ENCODE results near the gene PAK5. TPM values are rescaled to one million over a fixed set of nuclear protein-coding genes. Genes with fewer than 3 reads are reported as not detected.

The PAK5 gene
- total RNA-seq, 1 experiment from 2014 or later, result not detected

- DNase-seq (ENCODE audit: low read depth, low spot score) (no peak), ATAC-seq (no peak)
- no peaks in the 10 kb centered on the region for H3K9me3 ChIP-seq (ENCODE audit: control insufficient read depth, insufficient read depth, low read depth, low read length)
- intact Hi-C loops (cut with micrococcal nuclease; ENCODE audit: unreplicated experiment), result no loop called here
- POLR2A ChIA-PET, result no interaction called here
- H3K4me3 ChIP-seq (ENCODE audit: low read depth in 2 of 2, low read length in 2 of 2), result no peak overlapping the region
- in situ Hi-C loops (cut with HindIII; ENCODE audit: low pct_unique_long_range_greater_than_20kb, low sequenced_read_pairs), result no loop called here
- BruUV-seq (replicated peaks), result no TSS peak
- no peaks in the 10 kb centered on the region for H3K36me3 ChIP-seq (ENCODE audit: control insufficient read depth, insufficient read depth, low read length)
- H3K27me3 ChIP-seq (ENCODE audit: control insufficient read depth, insufficient read depth, low read length), result no peaks in the 10 kb centered on the region
- no peak for TF ChIP-seq POLR2AphosphoS5 (IDR thresholded peaks at IDR 0.05; ENCODE audit: low read depth, low read length)
- TF ChIP-seq TCF7L2 (IDR thresholded peaks at IDR 0.05; ENCODE audit: low read depth, low read length), result no peak
- TF ChIP-seq CTCF (IDR thresholded peaks at IDR 0.05), result no peak
- TF ChIP-seq REST (IDR thresholded peaks at IDR 0.05; ENCODE audit: insufficient read depth in 1 of 2, low read depth in 2 of 2, low read length in 1 of 2), result no peak
- no peak for TF ChIP-seq SIN3A (IDR thresholded peaks at IDR 0.05; ENCODE audit: borderline replicate concordance, insufficient read depth, low read depth, low read length)
- H3K27ac ChIP-seq (ENCODE audit: low read length), result no peak overlapping the region
- H3K4me1 ChIP-seq (ENCODE audit: control insufficient read depth, insufficient read depth, low read length), result no peaks in the 10 kb centered on the region
- CTCF ChIA-PET, result no interaction called here
Measured at GRCh38 chr20:9491324-9491723, 347.6 kb downstream of the PAK5 start.

DNA sequence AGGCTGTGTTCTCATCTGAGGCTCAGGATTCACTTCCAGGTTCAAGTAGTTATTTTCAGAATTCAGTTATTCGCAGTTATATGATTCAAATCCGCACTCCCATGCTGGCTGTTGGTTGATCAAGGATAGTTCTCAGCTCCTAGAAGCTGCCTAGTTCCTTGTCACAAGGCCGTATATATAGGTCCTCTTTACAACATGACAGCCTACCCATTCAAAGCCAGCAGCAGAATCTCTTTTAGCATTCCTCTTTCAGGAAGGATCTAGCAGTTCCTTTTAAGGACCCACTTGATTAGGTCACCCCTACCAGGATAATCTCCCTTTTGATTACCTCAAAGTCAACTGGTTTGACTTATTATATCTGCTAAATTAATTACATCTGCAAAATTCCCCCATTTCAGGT, 348.2 kb downstream of the PAK5 start:
- in situ Hi-C loops (cut with HindIII; ENCODE audit: low pct_unique_long_range_greater_than_20kb, low sequenced_read_pairs) (no loop called here), intact Hi-C loops (cut with micrococcal nuclease; ENCODE audit: unreplicated experiment) (no loop called here)
- H3K9me3 ChIP-seq (ENCODE audit: control insufficient read depth, insufficient read depth, low read depth, low read length), result no peaks in the 10 kb centered on the region
- H3K27ac ChIP-seq (ENCODE audit: low read length), result no peak overlapping the region
- H3K27me3 ChIP-seq (ENCODE audit: control insufficient read depth, insufficient read depth, low read length), result no peaks in the 10 kb centered on the region
- TF ChIP-seq TCF7L2 (IDR thresholded peaks at IDR 0.05; ENCODE audit: low read depth, low read length) (no peak), POLR2AphosphoS5 (IDR thresholded peaks at IDR 0.05; ENCODE audit: low read depth, low read length) (no peak), CTCF (IDR thresholded peaks at IDR 0.05) (no peak), SIN3A (IDR thresholded peaks at IDR 0.05; ENCODE audit: borderline replicate concordance, insufficient read depth, low read depth, low read length) (no peak), REST (IDR thresholded peaks at IDR 0.05; ENCODE audit: insufficient read depth in 1 of 2, low read depth in 2 of 2, low read length in 1 of 2) (no peak)
- ATAC-seq (no peak), DNase-seq (ENCODE audit: low read depth, low spot score) (no peak)
- ChIA-PET POLR2A (no interaction called here), CTCF (no interaction called here)
- no peak overlapping the region for H3K4me3 ChIP-seq (ENCODE audit: low read depth in 2 of 2, low read length in 2 of 2)
- no peaks in the 10 kb centered on the region for H3K36me3 ChIP-seq (ENCODE audit: control insufficient read depth, insufficient read depth, low read length)
- BruUV-seq (replicated peaks), result no TSS peak
- no peaks in the 10 kb centered on the region for H3K4me1 ChIP-seq (ENCODE audit: control insufficient read depth, insufficient read depth, low read length)

Data from Panc1 (cell line).